T-helper 2 cell treated with Interferon-gamma antibody and Interleukin-4, amounts not matched to agents 5 μg/mL and 100 μg/mL, for 36 hours (primary cell): Measurements from ENCODE around the gene HNRNPK.

Experiments used
- DNase-seq: peaks from one replicate; pipeline ENCODE4 v3.0.0; 2021; ENCODE audit warnings: low spot score
- H3K27ac Mint-ChIP-seq: one replicate; pipeline ENCODE4 v1.8.0; 2021; ENCODE audit warnings: mild to moderate bottlenecking, mixed read lengths
- H3K27me3 Mint-ChIP-seq: one replicate; pipeline ENCODE4 v1.8.0; 2021; ENCODE audit warnings: low read depth, mixed read lengths
- H3K36me3 Mint-ChIP-seq: one replicate; pipeline ENCODE4 v1.8.0; 2021; ENCODE audit warnings: low read depth, mixed read lengths
- H3K4me1 Mint-ChIP-seq: one replicate; pipeline ENCODE4 v1.8.0; 2021; ENCODE audit warnings: low read depth, mixed read lengths
- H3K4me3 Mint-ChIP-seq: one replicate; pipeline ENCODE4 v1.8.0; 2022; ENCODE audit warnings: mild to moderate bottlenecking, moderate library complexity, mixed read lengths
- H3K9me3 Mint-ChIP-seq: one replicate; pipeline ENCODE4 v1.8.0; 2021; ENCODE audit warnings: mixed read lengths

Gene HNRNPK

GRCh38 chr9:83935276-83935935 lies 44.6 kb downstream of the HNRNPK start:
- Mint-ChIP-seq H3K27ac (no peak overlapping the region), H3K4me3 (no peak overlapping the region), H3K9me3 (no peaks in the 10 kb centered on the region), H3K27me3 (no peaks in the 10 kb centered on the region), H3K4me1 (peaks cover 18% of the 10 kb centered on the region), H3K36me3 (peaks cover 14% of the 10 kb centered on the region)
- no peak for DNase-seq

GRCh38 chr9:83934569-83935275 lies 45.3 kb downstream of the HNRNPK start:
- peaks cover 14% of the 10 kb centered on the region for H3K36me3 Mint-ChIP-seq
- no peak overlapping the region for H3K4me3 Mint-ChIP-seq
- no peak for DNase-seq
- H3K9me3 Mint-ChIP-seq = no peaks in the 10 kb centered on the region
- H3K27me3 Mint-ChIP-seq = no peaks in the 10 kb centered on the region
- no peak overlapping the region for H3K27ac Mint-ChIP-seq
- peaks cover 18% of the 10 kb centered on the region for H3K4me1 Mint-ChIP-seq

GRCh38 chr9:83933790-83934189 lies 46.2 kb downstream of the HNRNPK start:
- no peaks in the 10 kb centered on the region for H3K9me3 Mint-ChIP-seq
- H3K4me1 Mint-ChIP-seq = peaks cover 18% of the 10 kb centered on the region

GRCh38 chr9:83932851-83933250 lies 47.2 kb downstream of the HNRNPK start:
- peaks cover 16% of the 10 kb centered on the region for H3K4me1 Mint-ChIP-seq
- peaks cover 1% of the 10 kb centered on the region for H3K27me3 Mint-ChIP-seq
- H3K4me3 Mint-ChIP-seq = no peak overlapping the region
- H3K9me3 Mint-ChIP-seq = no peaks in the 10 kb centered on the region
- H3K27ac Mint-ChIP-seq = no peak overlapping the region
- peaks cover 1% of the 10 kb centered on the region for H3K36me3 Mint-ChIP-seq
- DNase-seq = no peak

More at GRCh38 chr9:83933790-83934189, 46.2 kb downstream of the HNRNPK start:
- Mint-ChIP-seq H3K4me3 (no peak overlapping the region), H3K27ac (no peak overlapping the region), H3K27me3 (no peaks in the 10 kb centered on the region), H3K36me3 (peaks cover 6% of the 10 kb centered on the region)
- no peak for DNase-seq

GRCh38 chr9:83932011-83932410 lies 48.0 kb downstream of the HNRNPK start:
- Mint-ChIP-seq H3K4me3 (peak overlapping the region; percentile 46), H3K4me1 (peaks cover 13% of the 10 kb centered on the region), H3K27me3 (peaks cover 2% of the 10 kb centered on the region), H3K27ac (no peak overlapping the region), H3K36me3 (no peaks in the 10 kb centered on the region), H3K9me3 (no peaks in the 10 kb centered on the region)
- DNase-seq = no peak

GRCh38 chr9:83930881-83931280 lies 49.1 kb downstream of the HNRNPK start:
- no peak overlapping the region for H3K27ac Mint-ChIP-seq
- peaks cover 13% of the 10 kb centered on the region for H3K4me1 Mint-ChIP-seq
- DNase-seq = no peak
- H3K27me3 Mint-ChIP-seq = peaks cover 2% of the 10 kb centered on the region
- no peaks in the 10 kb centered on the region for H3K9me3 Mint-ChIP-seq
- H3K4me3 Mint-ChIP-seq = no peak overlapping the region
- no peaks in the 10 kb centered on the region for H3K36me3 Mint-ChIP-seq

GRCh38 chr9:83927591-83927990 lies 52.4 kb downstream of the HNRNPK start:
- Mint-ChIP-seq H3K4me3 (no peak overlapping the region), H3K4me1 (peaks cover 13% of the 10 kb centered on the region), H3K27ac (no peak overlapping the region), H3K27me3 (peaks cover 4% of the 10 kb centered on the region), H3K9me3 (no peaks in the 10 kb centered on the region), H3K36me3 (no peaks in the 10 kb centered on the region)
- no peak for DNase-seq

- Mint-ChIP-seq H3K4me1 (peaks cover 14% of the 10 kb centered on the region), H3K4me3 (peak within 1 kb of the TSS; percentile 86), H3K27ac (peak within 1 kb of the TSS; percentile 92), H3K36me3 (peaks cover 2% of the 10 kb centered on the region), H3K27me3 (peaks cover 2% of the 10 kb centered on the region), H3K9me3 (no peaks in the 10 kb centered on the region)
- peak; percentile 99 for DNase-seq
Observed at GRCh38 chr9:83920927-83921707, 58.9 kb downstream of the HNRNPK start, which contains the start of gene KIF27. Gene KIF27 (minus strand): TSS chr9:83921432. CDS start chr9:83915591, 5,841 bp downstream.

GRCh38 chr9:83920469-83920926 lies 59.5 kb downstream of the HNRNPK start:
- Mint-ChIP-seq H3K27ac (peak overlapping the region; percentile 90), H3K36me3 (peaks cover 2% of the 10 kb centered on the region), H3K4me1 (peaks cover 14% of the 10 kb centered on the region), H3K27me3 (peaks cover 2% of the 10 kb centered on the region), H3K9me3 (no peaks in the 10 kb centered on the region), H3K4me3 (peak overlapping the region; percentile 84)
- no peak for DNase-seq

- peaks cover under 1% of the 10 kb centered on the region for H3K27me3 Mint-ChIP-seq
- no peak for DNase-seq
- no peak overlapping the region for H3K4me3 Mint-ChIP-seq
- H3K9me3 Mint-ChIP-seq = no peaks in the 10 kb centered on the region
- no peak overlapping the region for H3K27ac Mint-ChIP-seq
- peaks cover 14% of the 10 kb centered on the region for H3K4me1 Mint-ChIP-seq
- peaks cover 2% of the 10 kb centered on the region for H3K36me3 Mint-ChIP-seq
Observed at GRCh38 chr9:83919111-83919510, 60.9 kb downstream of the HNRNPK start.
